Transverse colon (tissue), 4 donors: ENCODE measurements around the gene DLST. TPM values are rescaled to one million over a fixed set of nuclear protein-coding genes. Genes with fewer than 3 reads are reported as not detected.

ENCODE experiments used
- DNase-seq: peaks from one replicate; pipeline ENCODE4 v3.0.0-alpha.2; 2019
- H3K27ac ChIP-seq, 4 donors: fragments of 200-600 bp; sonication (generic); 2 replicates each; pipeline ENCODE4 v1.5.1; 2016 to 2018; ENCODE audit warnings: inconsistent platforms in 4 of 4
- H3K27me3 ChIP-seq: fragments of 200-600 bp; sonication (generic); 2 replicates; pipeline ENCODE4 v1.5.1; 2017; ENCODE audit warnings: inconsistent platforms
- H3K36me3 ChIP-seq, 4 donors: fragments of 200-600 bp; sonication (generic); 2 replicates each; pipeline ENCODE4 v1.5.1; 2017 to 2019; ENCODE audit warnings: inconsistent platforms in 4 of 4
- H3K4me1 ChIP-seq, 4 donors: fragments of 200-600 bp; sonication (generic); 2 replicates each; pipeline ENCODE4 v1.5.1; 2017 to 2020; ENCODE audit warnings: inconsistent platforms in 4 of 4
- H3K4me3 ChIP-seq, 4 donors: fragments of 200-600 bp; sonication (generic); 1 replicate in 1 of 4; 2 replicates in 3 of 4; pipeline versions ENCODE4 v1.5.1 to v1.6.1; 2017 to 2019; ENCODE audit warnings: inconsistent platforms in 4 of 4
- H3K9me3 ChIP-seq, 2 donors: fragments of 200-600 bp; sonication (generic); 2 replicates each; pipeline ENCODE4 v1.5.1; 2017 to 2019; ENCODE audit warnings: inconsistent platforms in 2 of 2
- EP300 ChIP-seq: sonication (generic); formaldehyde crosslinking; IDR thresholded peaks from one replicate; pipeline ENCODE4 v1.6.1; 2017; ENCODE audit warnings: antibody characterized with exemption, low read depth
- POLR2A ChIP-seq: fragments of 450-650 bp; IDR thresholded peaks from one replicate; pipeline ENCODE4 v1.6.1; 2016; ENCODE audit warnings: antibody characterized with exemption, mild to moderate bottlenecking, moderate library complexity
- POLR2AphosphoS5 ChIP-seq, 3 donors: sonication (generic); formaldehyde crosslinking; IDR thresholded peaks; one replicate each; pipeline ENCODE4 v1.6.1; 2016; ENCODE audit warnings: antibody characterized with exemption in 3 of 3
- WGBS, 2 donors: methylation state at CpG; one replicate each; pipeline ENCODE4 v1.1.5; 2018; ENCODE audit warnings: low coverage in 1 of 2; 5-methylcytosine and 5-hydroxymethylcytosine counted together
- in situ Hi-C, 4 donors: fragments of 200-750 bp; cut with MboI; loops; one replicate each; pipeline versions ENCODE4 v1.15.0 to v1.15.1; 2017; ENCODE audit warnings: low sequenced_read_pairs in 3 of 4, low pct_ligation_motif_present in 1 of 4, low pct_unique_long_range_greater_than_20kb in 1 of 4
- intact Hi-C: fragments of 100-400 bp; cut with DNase I; formaldehyde crosslinking; loops from one replicate; pipeline ENCODE4 v1.15.1; 2023; ENCODE audit warnings: low total_unique reads
- total RNA-seq, 4 donors: library from RNA; depleted of rRNA; stranded (reverse); fragments of >200 nt; gene quantifications; one replicate each; pipeline ENCODE4 v1.1.0, GENCODE V29; 2016
- TF ChIP-seq, protein P1 (sequence below), 5 experiments: fragments of 200-600 bp in 3 of 5; fragments of 450-650 bp in 2 of 5; sonication (generic) in 3 of 5; IDR thresholded peaks; 1 replicate in 2 of 5; 2 replicates in 3 of 5; pipeline ENCODE4 v1.5.1; 2016 to 2017; ENCODE audit warnings: antibody characterized with exemption in 5 of 5, inconsistent platforms in 3 of 5, mild to moderate bottlenecking in 2 of 5, moderate library complexity in 1 of 5

The DLST gene
- total RNA-seq, 4 donors from 2014 or later = 65.1 to 135 (median 103) TPM

DNA sequence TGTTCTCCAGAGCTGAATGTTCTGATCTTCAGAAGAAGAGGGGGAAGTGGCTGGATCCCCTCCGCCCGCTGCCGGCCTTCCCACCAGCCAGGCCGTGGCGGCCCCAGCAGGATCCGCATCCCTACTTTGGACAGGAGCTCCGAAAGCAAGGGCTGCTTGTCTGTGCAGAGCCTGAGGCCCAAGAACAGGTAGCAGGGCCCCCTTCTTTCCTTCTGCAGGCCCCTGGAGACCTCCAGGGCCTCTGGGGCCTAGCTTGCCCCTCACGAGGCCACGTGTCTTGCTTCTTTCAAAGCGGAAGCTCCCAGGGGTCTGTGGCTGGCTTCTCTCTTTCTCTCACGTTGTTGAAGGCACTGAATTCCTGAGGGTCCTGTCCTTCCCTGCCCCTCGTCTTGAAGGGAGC lies 60.5 kb downstream of the DLST start:
- WGBS, 2 donors = 70% methylated on average over 12 of the region's 12 CpGs; no CpG with 5 or more reads in 1 of the 2 donors
- H3K36me3 ChIP-seq = no peaks in the 10 kb centered on the region
- TF ChIP-seq, protein P1, sequence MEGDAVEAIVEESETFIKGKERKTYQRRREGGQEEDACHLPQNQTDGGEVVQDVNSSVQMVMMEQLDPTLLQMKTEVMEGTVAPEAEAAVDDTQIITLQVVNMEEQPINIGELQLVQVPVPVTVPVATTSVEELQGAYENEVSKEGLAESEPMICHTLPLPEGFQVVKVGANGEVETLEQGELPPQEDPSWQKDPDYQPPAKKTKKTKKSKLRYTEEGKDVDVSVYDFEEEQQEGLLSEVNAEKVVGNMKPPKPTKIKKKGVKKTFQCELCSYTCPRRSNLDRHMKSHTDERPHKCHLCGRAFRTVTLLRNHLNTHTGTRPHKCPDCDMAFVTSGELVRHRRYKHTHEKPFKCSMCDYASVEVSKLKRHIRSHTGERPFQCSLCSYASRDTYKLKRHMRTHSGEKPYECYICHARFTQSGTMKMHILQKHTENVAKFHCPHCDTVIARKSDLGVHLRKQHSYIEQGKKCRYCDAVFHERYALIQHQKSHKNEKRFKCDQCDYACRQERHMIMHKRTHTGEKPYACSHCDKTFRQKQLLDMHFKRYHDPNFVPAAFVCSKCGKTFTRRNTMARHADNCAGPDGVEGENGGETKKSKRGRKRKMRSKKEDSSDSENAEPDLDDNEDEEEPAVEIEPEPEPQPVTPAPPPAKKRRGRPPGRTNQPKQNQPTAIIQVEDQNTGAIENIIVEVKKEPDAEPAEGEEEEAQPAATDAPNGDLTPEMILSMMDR (IDR thresholded peaks at IDR 0.05) = no peak
- TF ChIP-seq POLR2A (no peak), POLR2AphosphoS5 (IDR thresholded peaks at IDR 0.05) (no peak), EP300 (no peak)
- DNase-seq = no peak
- H3K9me3 ChIP-seq = no peaks in the 10 kb centered on the region
- in situ Hi-C loops = loop anchor here in 3 of 4 donors (10.0 to 25.0 kb wide), 3 partner anchors 133 to 145 kb away; no protein-coding TSS in a partner anchor
- peak overlapping the region; percentile 72 to 84 (median 80) for H3K27ac ChIP-seq
- H3K27me3 ChIP-seq = no peaks in the 10 kb centered on the region
- peaks cover 5 to 40% (median 22%) of the 10 kb centered on the region in 4 donors for H3K4me1 ChIP-seq
- peak overlapping the region in 1 of 4 donors; percentile 10 for H3K4me3 ChIP-seq
- intact Hi-C loops = no loop called here

DNA sequence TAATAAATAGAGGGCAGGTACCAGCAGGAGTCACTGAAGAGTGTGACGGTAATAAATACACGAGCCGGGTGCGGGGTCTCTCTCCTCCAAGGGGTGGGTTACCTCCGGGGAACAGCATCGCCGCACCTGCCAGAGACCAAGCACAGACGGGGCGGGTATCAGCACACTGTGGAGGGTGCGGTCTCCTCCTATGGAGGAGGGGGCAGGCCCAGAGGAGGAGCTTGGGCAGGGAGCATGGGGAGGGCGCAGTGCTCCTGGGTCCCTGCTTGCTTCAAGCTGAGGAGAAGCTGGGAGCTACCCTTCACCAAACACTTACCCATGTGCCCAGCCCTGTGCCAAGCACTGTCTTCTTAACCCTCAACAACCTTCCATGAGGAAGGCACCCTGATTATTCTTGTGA lies 60.9 kb downstream of the DLST start:
- Histone ChIP-seq H3K36me3 (no peaks in the 10 kb centered on the region), H3K27me3 (no peaks in the 10 kb centered on the region), H3K4me3 (no peak overlapping the region), H3K4me1 (peaks cover 5 to 40% (median 22%) of the 10 kb centered on the region in 4 donors), H3K9me3 (no peaks in the 10 kb centered on the region), H3K27ac (peak overlapping the region; percentile 72 to 84 (median 80))
- 87% methylated on average over 11 of the region's 11 CpGs; no CpG with 5 or more reads in 1 of the 2 donors for WGBS, 2 donors
- intact Hi-C loops = no loop called here
- TF ChIP-seq EP300 (no peak), POLR2AphosphoS5 (IDR thresholded peaks at IDR 0.05) (no peak), POLR2A (no peak)
- TF ChIP-seq, protein P1 (IDR thresholded peaks at IDR 0.05) = no peak
- in situ Hi-C loops = loop anchor here in 3 of 4 donors (10.0 to 25.0 kb wide), 3 partner anchors 132 to 145 kb away; no protein-coding TSS in a partner anchor
- DNase-seq = no peak

DNA sequence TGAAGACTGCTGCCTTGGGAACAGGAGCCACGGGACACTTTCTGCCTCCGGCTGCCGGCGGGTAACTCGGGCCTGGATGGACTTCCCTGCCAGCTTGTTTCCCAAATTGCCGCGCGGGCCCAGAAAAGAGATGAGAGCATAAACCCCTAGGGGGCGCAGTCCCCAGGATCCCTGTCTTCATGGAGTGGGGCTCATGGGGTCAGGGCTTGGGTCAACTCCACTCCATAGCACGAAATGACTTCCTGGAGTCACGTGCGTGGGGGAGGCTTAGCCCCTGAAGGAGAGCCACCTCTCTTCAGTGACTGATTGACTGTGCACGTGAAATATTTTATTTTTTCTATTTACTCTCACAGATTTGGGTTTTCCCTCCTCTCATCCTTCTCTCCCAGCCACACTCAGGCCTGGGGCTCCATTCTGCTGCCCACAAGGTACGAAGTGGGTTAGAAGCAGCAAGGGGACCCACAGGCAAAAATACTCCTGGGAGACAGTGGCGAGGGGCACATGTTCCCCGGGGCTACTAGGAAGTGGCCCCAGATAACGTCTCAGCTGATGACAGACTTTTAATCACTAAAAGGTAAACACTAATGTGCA lies 63.6 kb downstream of the DLST start:
- H3K4me1 ChIP-seq = peaks cover 5 to 30% (median 18%) of the 10 kb centered on the region in 4 donors
- H3K27me3 ChIP-seq = no peaks in the 10 kb centered on the region
- H3K4me3 ChIP-seq = no peak overlapping the region
- H3K36me3 ChIP-seq = no peaks in the 10 kb centered on the region
- intact Hi-C loops = loop anchor here (5.0 kb wide), 1 partner anchor 142 kb away; no protein-coding TSS in a partner anchor
- no peaks in the 10 kb centered on the region for H3K9me3 ChIP-seq
- H3K27ac ChIP-seq = no peak overlapping the region
- peak; percentile 47 for DNase-seq
- in situ Hi-C loops = loop anchor here in 3 of 4 donors (10.0 to 25.0 kb wide), 3 partner anchors 129 to 142 kb away; no protein-coding TSS in a partner anchor
- no peak for TF ChIP-seq EP300
- TF ChIP-seq, protein P1 (IDR thresholded peaks at IDR 0.05) = peak; percentile 22 to 44 (median 39)
- no peak for TF ChIP-seq POLR2A
- TF ChIP-seq POLR2AphosphoS5 (IDR thresholded peaks at IDR 0.05) = no peak
- WGBS, 2 donors = 81% methylated on average over 17 of the region's 17 CpGs; no CpG with 5 or more reads in 1 of the 2 donors

DNA sequence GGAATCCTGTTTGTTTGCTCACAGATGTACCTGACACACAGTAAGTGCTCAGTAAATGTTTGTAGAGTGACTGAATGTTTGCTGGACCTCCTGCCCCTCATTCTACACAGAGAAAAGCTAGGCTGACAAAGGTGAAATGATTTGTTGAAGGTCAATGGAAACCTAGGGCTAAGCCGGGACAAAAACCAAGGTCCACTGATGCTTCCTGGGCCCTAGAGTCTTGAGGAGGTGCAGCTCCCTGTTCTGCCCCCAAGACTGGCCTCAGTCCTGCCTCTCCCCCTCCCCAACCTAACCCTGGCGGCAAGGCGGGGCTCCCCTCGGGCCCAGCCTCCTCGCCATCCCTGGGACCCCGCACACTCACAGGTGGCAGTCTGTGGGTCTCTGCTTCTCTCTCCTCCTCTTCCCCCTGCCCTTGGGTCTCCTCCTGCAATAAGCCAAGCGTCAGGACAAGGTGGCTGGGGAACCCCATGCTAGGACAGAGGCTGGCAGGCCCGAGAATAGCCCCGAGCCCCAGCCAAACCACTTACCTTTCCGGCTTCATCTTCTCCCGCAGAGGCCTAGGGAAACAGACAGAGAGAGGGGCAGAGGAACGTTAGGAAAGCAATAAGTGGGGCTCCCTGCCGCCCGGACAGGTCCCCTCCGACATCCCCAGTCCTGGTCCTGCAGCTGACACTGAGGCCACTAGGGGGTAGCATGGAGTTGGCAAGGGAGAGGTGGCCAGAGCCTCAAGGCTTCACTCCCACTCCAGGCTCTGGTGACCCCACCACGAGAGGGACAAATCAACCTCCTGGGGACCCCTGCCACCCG lies 64.3 kb downstream of the DLST start:
- in situ Hi-C loops (loop anchor here in 3 of 4 donors (10.0 to 25.0 kb wide), 3 partner anchors 129 to 141 kb away; no protein-coding TSS in a partner anchor), intact Hi-C loops (loop anchor here (5.0 kb wide), 1 partner anchor 141 kb away; no protein-coding TSS in a partner anchor)
- peak overlapping the region in 2 of 4 donors; percentile 3 to 24 for H3K27ac ChIP-seq
- WGBS, 2 donors = 47 to 50% methylated on average over 2 to 17 of the region's 17 CpGs
- no peaks in the 10 kb centered on the region for H3K27me3 ChIP-seq
- H3K9me3 ChIP-seq = no peaks in the 10 kb centered on the region
- H3K36me3 ChIP-seq = no peaks in the 10 kb centered on the region
- DNase-seq = peak; percentile 82
- H3K4me1 ChIP-seq = peaks cover 6 to 30% (median 22%) of the 10 kb centered on the region in 4 donors
- H3K4me3 ChIP-seq = no peak overlapping the region
- TF ChIP-seq POLR2A = no peak
- TF ChIP-seq, protein P1 (IDR thresholded peaks at IDR 0.05) = peak; percentile 89 to 94 (median 91)
